ENCODE measurements around the gene MATN3. TPM values are rescaled to one million over a fixed set of nuclear protein-coding genes. Genes with fewer than 3 reads are reported as not detected.

The MATN3 gene
- total and polyA plus RNA-seq, 2 of the 8 experiments (the other 6 are each of a cell fraction or from before 2014, with no cell fraction given): 3.0 to 9.9 TPM

DNA sequence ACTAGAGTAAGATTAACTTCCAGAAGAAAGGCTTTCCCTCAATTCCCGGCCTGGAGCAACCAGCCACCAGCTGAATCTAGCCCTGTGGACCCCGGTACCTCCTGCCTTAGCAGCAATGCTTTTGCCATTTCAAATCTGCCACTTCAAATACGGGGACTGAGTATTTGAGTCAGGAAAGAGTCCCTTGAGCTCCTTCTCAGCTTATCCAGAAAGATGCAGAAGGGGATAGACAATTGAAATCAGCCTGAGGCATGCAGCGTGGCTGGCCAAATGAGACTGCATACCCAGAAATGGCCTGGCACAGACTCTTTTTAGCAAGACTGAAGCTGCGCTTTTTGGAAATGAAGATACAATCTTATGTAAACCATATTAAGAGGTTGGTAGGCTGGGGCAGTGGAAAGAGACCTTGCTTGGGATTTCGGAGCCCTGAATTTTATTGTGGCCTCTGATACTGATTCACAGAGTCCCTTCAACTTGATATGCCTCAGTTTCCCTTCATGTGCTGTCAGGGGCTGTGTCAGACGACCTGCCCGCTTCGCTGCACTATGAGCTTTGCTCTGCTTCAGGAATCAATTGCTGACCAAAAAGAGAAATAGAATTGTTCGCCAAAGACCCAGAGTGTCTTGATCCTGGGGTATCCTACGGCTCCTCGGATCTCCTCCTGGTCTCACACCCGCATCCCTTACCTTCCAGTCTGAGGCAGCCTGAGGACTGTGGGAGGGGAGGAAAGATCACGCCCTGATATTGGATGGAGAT lies 1.0 kb downstream of the MATN3 start:
- Histone ChIP-seq H3K9ac (replicated peaks in 1 of 4; ENCODE audit: extremely low read depth in 1 of 4, low read depth in 3 of 4, low read length in 3 of 4) (peak overlapping the region in 1 of 4 experiments; percentile 73; a peak in 2 of 7 replicates), H2AFZ (ENCODE audit: low read length) (peak overlapping the region; percentile 99), H4K5ac (ENCODE audit: insufficient read length, low read depth, low read length) (no peak overlapping the region), H2BK15ac (ENCODE audit: low read length) (no peak overlapping the region), H4K8ac (ENCODE audit: extremely low read depth, insufficient read depth, low read length) (peak overlapping the region; percentile 30; the same call in 1 of the 2 replicates), H2BK5ac (ENCODE audit: low read depth, low read length) (no peak overlapping the region), H2AK5ac (ENCODE audit: low read depth, low read length) (no peak overlapping the region), H3K79me1 (ENCODE audit: low read depth, low read length) (no peaks in the 10 kb centered on the region), H3K23me2 (ENCODE audit: low read depth, low read length) (peaks cover 9% of the 10 kb centered on the region; the same call in 1 of the 2 replicates), H3K4me2 (ENCODE audit: insufficient read depth in 1 of 2, low read depth in 2 of 2, low read length in 2 of 2) (peak overlapping the region; percentile 91 to 94), H3K4me1 (replicated peaks in 1 of 4; ENCODE audit: control insufficient read depth in 3 of 4, insufficient read depth in 4 of 4, low read length in 3 of 4) (peaks cover 0 to 13% (median 7%) of the 10 kb centered on the region in 4 experiments; a peak in 3 of 7 replicates), H2BK20ac (ENCODE audit: low read length) (no peak overlapping the region), H3K36me3 (ENCODE audit: control insufficient read depth in 2 of 4, insufficient read depth in 4 of 4, low read length in 3 of 4) (no peaks in the 10 kb centered on the region), H3K23ac (ENCODE audit: insufficient read length) (no peak overlapping the region), H3K27me3 (replicated peaks in 1 of 4; ENCODE audit: control insufficient read depth in 3 of 4, extremely low read depth in 1 of 4, insufficient read depth in 3 of 4, low read length in 3 of 4) (peaks cover 0 to 23% (median 14%) of the 10 kb centered on the region in 4 experiments; a peak in 6 of 7 replicates), H3K27ac (ENCODE audit: low read depth, low read length) (no peak overlapping the region), H4K91ac (replicated peaks; ENCODE audit: insufficient read length, low read length) (no peak overlapping the region), H2BK12ac (ENCODE audit: low read depth, low read length) (0 out of 2 replicates have a peak overlapping the region, but pooled peaks have one; percentile 70), H3K18ac (ENCODE audit: extremely low read depth, low read length) (no peak overlapping the region), H4K20me1 (replicated peaks in 1 of 2; ENCODE audit: control insufficient read depth in 1 of 2, insufficient read depth in 2 of 2, low read length in 2 of 2) (no peaks in the 10 kb centered on the region), H3K56ac (replicated peaks; ENCODE audit: insufficient read length, low read depth, low read length) (no peak overlapping the region), H3K4me3 (ENCODE audit: extremely low read depth in 1 of 4, insufficient read depth in 2 of 4, low read depth in 3 of 4, low read length in 4 of 4) (peak overlapping the region; percentile 44 to 67 (median 58)), H2BK120ac (replicated peaks; ENCODE audit: low read depth, low read length) (no peak overlapping the region), H3K14ac (ENCODE audit: insufficient read length) (no peak overlapping the region), H3K4ac (replicated peaks; ENCODE audit: insufficient read length, low read depth, low read length) (no peak overlapping the region), H3K79me2 (ENCODE audit: control insufficient read depth in 1 of 2, insufficient read depth in 2 of 2, low read length in 2 of 2) (no peaks in the 10 kb centered on the region), H3K9me3 (ENCODE audit: insufficient read depth in 2 of 2, low read depth in 1 of 2, low read length in 1 of 2) (0 out of 4 replicates have a peak, but pooled peaks cover 0 to 2% of the 10 kb centered on the region in 2 experiments)
- ChIA-PET POLR2A (ENCODE audit: partially characterized antibody) (interaction anchor here (0.6 to 1.8 kb wide), 5 partner anchors 10 to 510 kb away, joined by 3 to 7 read pairs (median 3); partner anchors contain the start of gene WDR35), CTCF (ENCODE audit: partially characterized antibody) (interaction anchor here (0.6 to 9.4 kb wide), 9 partner anchors 21 to 631 kb away, joined by 3 to 125 read pairs (median 4); partner anchors contain the start of gene WDR35)
- no peak for FAIRE-seq
- WGBS, 2 experiments (ENCODE audit: extremely low coverage in 1 of 2, insufficient coverage in 1 of 2, insufficient read length in 1 of 2, insufficient replicate concordance in 2 of 2, low coverage in 1 of 2, low lambda C conversion rate in 2 of 2, missing lambda C conversion rate in 1 of 2): 81% methylated on average over 14 of the region's 14 CpGs; no CpG with 5 or more reads in 1 of the 2 experiments
- no peak for DNase-seq (ENCODE audit: low read depth in 1 of 2, low spot score in 2 of 2)
- TF ChIP-seq SIN3A (conservative IDR thresholded peaks at IDR 0.05 in 1 of 2, IDR thresholded peaks at IDR 0.05 in 1 of 2; ENCODE audit: low read depth in 1 of 2, low read length in 2 of 2): no peak

Measured in H1 (cell line).